OCI-LY3 (cell line): ENCODE measurements around the gene MOV10.
"Not testable (repeated sequence)": the region's sequence is repeated elsewhere in the genome, so short reads cannot be mapped to it uniquely, and the experiment has no call there.

ENCODE experiments used
- H2AFZ ChIP-seq: fragments of 200-600, 300-600 bp; shearing (Covaris generic); 2 replicates; pipeline ENCODE4 v1.6.0; 2014; ENCODE audit warnings: antibody characterized with exemption, low read depth, low read length
- H3K27ac ChIP-seq: fragments of 200-600, 300-600 bp; sonication (generic); 2 replicates; pipeline ENCODE4 v1.5.1; 2014; ENCODE audit warnings: mild to moderate bottlenecking, low read length, moderate library complexity, mixed read lengths
- H3K27me3 ChIP-seq: fragments of 200-600, 300-600 bp; sonication (generic); 2 replicates; pipeline ENCODE4 v1.6.1; 2014; ENCODE audit warnings: low read depth, low read length, mixed read lengths
- H3K36me3 ChIP-seq: fragments of 200-600, 300-600 bp; sonication (generic); replicated peaks from 2 replicates; pipeline ENCODE3; 2014; ENCODE audit warnings: low read depth, low read length, mixed read lengths
- H3K4me1 ChIP-seq: fragments of 300-600, 200-600 bp; sonication (generic); 2 replicates; pipeline ENCODE4 v1.6.1; 2014; ENCODE audit warnings: low read length, mixed read lengths
- H3K4me2 ChIP-seq: fragments of 200-600, 300-600 bp; sonication (generic); 2 replicates; pipeline ENCODE4 v1.6.1; 2014; ENCODE audit warnings: low read length, mixed read lengths
- H3K4me3 ChIP-seq: fragments of 300-600, 200-600 bp; sonication (generic); 2 replicates; pipeline ENCODE4 v1.5.1; 2014; ENCODE audit warnings: antibody characterized with exemption, mild to moderate bottlenecking, low read length, moderate library complexity
- H3K79me2 ChIP-seq: fragments of 300-600, 200-600 bp; shearing (Covaris generic); 2 replicates; pipeline ENCODE4 v1.6.1; 2014; ENCODE audit warnings: mild to moderate bottlenecking, low read length, mixed read lengths
- H3K9ac ChIP-seq: fragments of 300-600, 200-600 bp; shearing (Covaris generic); 2 replicates; pipeline ENCODE4 v1.6.0; 2014; ENCODE audit warnings: mild to moderate bottlenecking, low read length, moderate library complexity
- H3K9me3 ChIP-seq: fragments of 200-600, 300-600 bp; shearing (Covaris generic); 2 replicates; pipeline ENCODE4 v1.6.1; 2014; ENCODE audit warnings: low read length, mixed read lengths; ENCODE audit not compliant: insufficient read depth
- H4K20me1 ChIP-seq: fragments of 200-600, 300-600 bp; sonication (generic); 2 replicates; pipeline ENCODE4 v1.6.1; 2016; ENCODE audit warnings: low read length, mixed read lengths; ENCODE audit not compliant: insufficient read depth
- CTCF ChIP-seq: fragments of 200-600, 300-600 bp; sonication (generic); IDR thresholded peaks from 2 replicates; pipeline ENCODE4 v1.5.1; 2014; ENCODE audit warnings: antibody characterized with exemption, low read length, low read depth
- EZH2phosphoT487 ChIP-seq: fragments of 200-600 bp; shearing (Covaris generic); IDR thresholded peaks from 2 replicates; pipeline ENCODE4 v1.6.1; 2018; ENCODE audit warnings: antibody characterized with exemption, mixed run types, low read depth

MOV10 gene

DNA sequence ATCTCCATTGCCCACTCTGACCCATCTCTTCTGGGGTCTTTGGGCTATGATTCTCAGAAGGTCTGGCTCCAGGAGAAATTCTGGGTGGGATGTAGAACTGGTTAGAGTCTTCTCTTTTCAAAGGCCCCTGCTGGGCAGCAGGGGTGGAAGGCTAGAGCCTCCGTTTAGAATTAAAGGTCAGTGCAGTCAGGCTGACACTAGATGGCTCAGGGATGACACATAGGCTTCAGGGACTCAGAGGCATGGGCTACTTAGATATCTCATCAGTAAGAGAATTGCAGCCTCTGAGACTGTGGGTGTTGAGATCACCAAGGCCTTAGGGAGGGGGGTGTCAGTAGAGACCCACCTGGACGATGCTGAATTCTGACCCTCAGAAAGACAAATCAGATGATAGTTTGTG lies 53.3 kb downstream of the MOV10 start:
- Histone ChIP-seq H3K4me3 (no peak overlapping the region), H3K36me3 (no peaks in the 10 kb centered on the region), H3K9ac (no peak overlapping the region), H3K27me3 (no peaks in the 10 kb centered on the region), H3K79me2 (no peaks in the 10 kb centered on the region), H3K27ac (no peak overlapping the region), H3K4me1 (no peaks in the 10 kb centered on the region), H3K9me3 (no peaks in the 10 kb centered on the region), H4K20me1 (no peaks in the 10 kb centered on the region), H2AFZ (no peak overlapping the region), H3K4me2 (no peak overlapping the region)
- peak; percentile 11; the same call in 1 of the 2 replicates for TF ChIP-seq CTCF
- no peak for TF ChIP-seq EZH2phosphoT487

- not testable (repeated sequence) for H4K20me1 ChIP-seq, H3K27me3 ChIP-seq, H3K9me3 ChIP-seq, H3K79me2 ChIP-seq, H3K4me3 ChIP-seq, H3K4me2 ChIP-seq, H3K27ac ChIP-seq, H3K36me3 ChIP-seq, H3K4me1 ChIP-seq, H3K9ac ChIP-seq, H2AFZ ChIP-seq
Measured at GRCh38 chr1:112728306-112728971, 54.0 kb downstream of the MOV10 start.

GRCh38 chr1:112729011-112729410 lies 54.6 kb downstream of the MOV10 start:
- not testable (repeated sequence) for H4K20me1 ChIP-seq, H3K4me3 ChIP-seq, H2AFZ ChIP-seq, H3K27ac ChIP-seq, H3K36me3 ChIP-seq, H3K79me2 ChIP-seq, H3K9me3 ChIP-seq, H3K4me1 ChIP-seq, H3K9ac ChIP-seq, H3K27me3 ChIP-seq, H3K4me2 ChIP-seq

DNA sequence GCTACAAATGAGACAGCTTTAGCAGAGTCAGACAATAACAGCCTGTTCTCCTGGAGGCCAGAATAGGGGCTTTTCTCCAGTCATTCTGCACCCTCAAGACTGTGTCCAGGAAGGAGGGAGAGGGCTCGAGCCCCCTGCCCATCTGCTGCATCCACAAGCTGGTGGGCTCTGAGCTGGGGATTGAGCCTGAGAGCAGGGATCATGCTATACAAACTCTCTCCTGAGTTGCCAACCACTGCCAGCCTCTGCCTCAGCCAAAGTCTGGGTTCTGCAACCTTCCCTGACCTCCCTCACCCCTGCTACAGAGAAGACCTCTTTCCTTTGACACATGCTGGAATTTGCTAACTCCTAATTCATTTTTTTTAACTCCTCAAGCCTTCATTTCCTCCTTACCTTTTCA lies 55.5 kb downstream of the MOV10 start:
- H3K36me3 ChIP-seq = no peaks in the 10 kb centered on the region
- no peak overlapping the region for H3K4me3 ChIP-seq
- H2AFZ ChIP-seq = no peak overlapping the region
- no peaks in the 10 kb centered on the region for H3K4me1 ChIP-seq
- no peaks in the 10 kb centered on the region for H4K20me1 ChIP-seq
- no peak overlapping the region for H3K27ac ChIP-seq
- no peak overlapping the region for H3K4me2 ChIP-seq
- H3K9me3 ChIP-seq = no peaks in the 10 kb centered on the region
- no peaks in the 10 kb centered on the region for H3K79me2 ChIP-seq
- H3K9ac ChIP-seq = no peak overlapping the region
- peaks cover 14% of the 10 kb centered on the region for H3K27me3 ChIP-seq
- TF ChIP-seq EZH2phosphoT487 = no peak
- TF ChIP-seq CTCF = no peak

GRCh38 chr1:112731451-112731850 lies 57.0 kb downstream of the MOV10 start:
- Histone ChIP-seq H3K27ac (no peak overlapping the region), H3K4me1 (no peaks in the 10 kb centered on the region), H3K79me2 (no peaks in the 10 kb centered on the region), H3K9ac (no peak overlapping the region), H3K4me3 (no peak overlapping the region), H3K27me3 (peaks cover 14% of the 10 kb centered on the region), H3K9me3 (no peaks in the 10 kb centered on the region), H2AFZ (no peak overlapping the region), H4K20me1 (no peaks in the 10 kb centered on the region), H3K36me3 (no peaks in the 10 kb centered on the region), H3K4me2 (no peak overlapping the region)
- TF ChIP-seq EZH2phosphoT487 (no peak), CTCF (no peak)
